Spleen (tissue), 11 donors: ENCODE results near the gene GBE1. TPM values are rescaled to one million over a fixed set of nuclear protein-coding genes. Genes with fewer than 3 reads are reported as not detected.

Source experiments
- DNase-seq: peaks from one replicate; pipeline ENCODE4 v3.0.0-alpha.2; 2020
- H3K27ac ChIP-seq, 8 donors: fragments of 200-600 bp; sonication (generic) in 7 of 8; 1 replicate in 4 of 8; 2 replicates in 4 of 8; pipeline versions ENCODE4 v1.5.0 to v1.8.0; 2016 to 2021; ENCODE audit warnings: inconsistent platforms in 4 of 8, mild to moderate bottlenecking in 4 of 8, moderate library complexity in 1 of 8
- H3K27me3 ChIP-seq, 7 donors: fragments of 200-600 bp; sonication (generic) in 6 of 7; replicated peaks in 1 of 7; 1 replicate in 4 of 7; 2 replicates in 3 of 7; pipeline versions ENCODE4 v1.5.0 to v1.8.0; 2016 to 2021; ENCODE audit warnings: inconsistent platforms in 3 of 7, mild to moderate bottlenecking in 1 of 7
- H3K36me3 ChIP-seq, 6 donors: fragments of 200-600 bp; sonication (generic) in 5 of 6; 1 replicate in 4 of 6; 2 replicates in 2 of 6; pipeline versions ENCODE4 v1.5.0 to v1.8.0; 2016 to 2021; ENCODE audit warnings: inconsistent platforms in 2 of 6
- H3K4me1 ChIP-seq, 6 donors: fragments of 200-600 bp; sonication (generic) in 5 of 6; 1 replicate in 3 of 6; 2 replicates in 3 of 6; pipeline versions ENCODE4 v1.5.0 to v1.8.0; 2016 to 2021; ENCODE audit warnings: inconsistent platforms in 3 of 6
- H3K4me3 ChIP-seq, 8 donors: fragments of 200-600 bp; sonication (generic) in 7 of 8; 1 replicate in 4 of 8; 2 replicates in 4 of 8; pipeline versions ENCODE4 v1.5.0 to v1.8.0; 2016 to 2021; ENCODE audit warnings: inconsistent platforms in 4 of 8, mild to moderate bottlenecking in 4 of 8, moderate library complexity in 2 of 8
- H3K9me3 ChIP-seq, 8 donors: fragments of 200-600 bp; sonication (generic) in 7 of 8; 1 replicate in 4 of 8; 2 replicates in 4 of 8; pipeline versions ENCODE4 v1.5.0 to v1.8.0; 2016 to 2021; ENCODE audit warnings: inconsistent platforms in 4 of 8
- POLR2A ChIP-seq, 3 donors: fragments of 450-650 bp; IDR thresholded peaks; one replicate each; pipeline ENCODE4 v1.5.1; 2017; ENCODE audit warnings: antibody characterized with exemption in 3 of 3, mild to moderate bottlenecking in 1 of 3
- POLR2AphosphoS5 ChIP-seq, 3 donors: sonication (generic); formaldehyde crosslinking; IDR thresholded peaks; one replicate each; pipeline ENCODE4 v1.5.1; 2017; ENCODE audit warnings: antibody characterized with exemption in 3 of 3
- WGBS, 5 donors: extraction: QIAGEN DNeasy Blood & Tissue Kit in 3 of 5; methylation state at CpG; one replicate each; pipeline versions ENCODE4 v1.1.5 to v1.1.7; 2013 to 2018; 5-methylcytosine and 5-hydroxymethylcytosine counted together
- intact Hi-C: fragments of 100-400 bp; cut with DNase I; formaldehyde crosslinking; loops from one replicate; pipeline ENCODE4 v1.15.0; 2023; ENCODE audit warnings: low total_unique reads
- polyA plus RNA-seq, 3 donors: library from polyadenylated mRNA; stranded (reverse); fragments of 200-250 nt; gene quantifications; one replicate each; pipeline ENCODE4 v1.2.1, GENCODE V29; 2013
- total RNA-seq, 7 donors: library from RNA; depleted of rRNA in 3 of 7; stranded (reverse); fragments of >200 nt in 3 of 7; fragmentation: NEBNext Ultra II Directional in 4 of 7; extraction: Animal tissue kit (Norgen Biotek cat#: 25700) in 4 of 7; gene quantifications; one replicate each; pipeline versions ENCODE4 v1.1.0 to v1.2.1, GENCODE V29; 2016 to 2021
- TF ChIP-seq, protein P1 (sequence below), 11 experiments: fragments of 200-600 bp in 7 of 11; fragments of 450-650 bp in 4 of 11; sonication (generic) in 4 of 11; IDR thresholded peaks in 8 of 11; conservative IDR thresholded peaks in 3 of 11; 1 replicate in 7 of 11; 2 replicates in 4 of 11; pipeline versions ENCODE4 v1.4.0 to v1.8.0; 2016 to 2021; ENCODE audit warnings: antibody characterized with exemption in 11 of 11, inconsistent platforms in 4 of 11, mild to moderate bottlenecking in 1 of 11
- donor health status: healthy with polysubstance abuse.
- donor health status: DM: no; HTN: no; CAD: no; lungs with moderate emphysema.
- donor health status: DM: no; HTN: no; CAD: no.
- donor health status: Bipolar disorder and iron deficiency.
- donor health status: healthy.
- donor health status: DM: no; HTN: no; CAD: no.
- donor health status: DM: yes; HTN: yes; CAD: no.

GBE1 gene
- total and polyA plus RNA-seq, 10 donors = 5.0 to 34.3 (median 21.5) TPM

DNA sequence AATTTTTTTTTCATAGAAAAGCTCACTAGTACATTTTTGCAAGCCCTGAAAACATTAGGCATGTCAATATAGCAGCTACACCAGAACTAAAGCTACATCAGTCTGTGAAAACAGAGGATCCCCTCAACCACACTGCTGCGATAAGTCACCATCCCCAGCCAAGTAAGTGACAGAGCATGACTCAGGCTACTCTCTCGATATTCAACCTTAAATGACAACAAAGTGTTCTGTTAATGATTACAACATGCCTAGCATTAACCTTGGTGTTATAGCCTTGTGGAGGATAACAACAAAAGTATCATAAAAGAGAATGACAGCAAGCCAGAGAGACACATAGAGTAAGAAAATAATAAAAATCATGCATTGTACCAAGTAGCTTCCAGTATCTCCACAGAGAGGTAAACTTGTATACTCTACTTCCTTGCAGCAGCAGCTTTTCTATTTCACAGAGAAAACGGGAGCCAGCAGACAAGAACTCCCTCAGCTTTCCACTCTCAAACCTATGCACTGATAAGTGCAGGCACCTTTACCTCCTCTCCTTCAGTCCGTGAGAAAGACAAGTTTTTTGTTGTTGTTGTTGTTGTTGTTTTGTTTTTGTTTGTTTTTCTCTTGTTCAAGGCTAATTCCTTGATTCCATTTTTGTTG lies 76.6 kb downstream of the GBE1 start:
- WGBS, 5 donors = 64 to 95% (median 79%) methylated on average over 4 of the region's 4 CpGs
- H3K27ac ChIP-seq = no peak overlapping the region
- H3K36me3 ChIP-seq = peaks cover 0 to 14% (median 1%) of the 10 kb centered on the region in 6 donors
- no peak overlapping the region for H3K4me3 ChIP-seq
- intact Hi-C loops = no loop called here
- no peak for DNase-seq
- no peaks in the 10 kb centered on the region for H3K9me3 ChIP-seq
- no peaks in the 10 kb centered on the region for H3K27me3 ChIP-seq
- TF ChIP-seq, protein P1, sequence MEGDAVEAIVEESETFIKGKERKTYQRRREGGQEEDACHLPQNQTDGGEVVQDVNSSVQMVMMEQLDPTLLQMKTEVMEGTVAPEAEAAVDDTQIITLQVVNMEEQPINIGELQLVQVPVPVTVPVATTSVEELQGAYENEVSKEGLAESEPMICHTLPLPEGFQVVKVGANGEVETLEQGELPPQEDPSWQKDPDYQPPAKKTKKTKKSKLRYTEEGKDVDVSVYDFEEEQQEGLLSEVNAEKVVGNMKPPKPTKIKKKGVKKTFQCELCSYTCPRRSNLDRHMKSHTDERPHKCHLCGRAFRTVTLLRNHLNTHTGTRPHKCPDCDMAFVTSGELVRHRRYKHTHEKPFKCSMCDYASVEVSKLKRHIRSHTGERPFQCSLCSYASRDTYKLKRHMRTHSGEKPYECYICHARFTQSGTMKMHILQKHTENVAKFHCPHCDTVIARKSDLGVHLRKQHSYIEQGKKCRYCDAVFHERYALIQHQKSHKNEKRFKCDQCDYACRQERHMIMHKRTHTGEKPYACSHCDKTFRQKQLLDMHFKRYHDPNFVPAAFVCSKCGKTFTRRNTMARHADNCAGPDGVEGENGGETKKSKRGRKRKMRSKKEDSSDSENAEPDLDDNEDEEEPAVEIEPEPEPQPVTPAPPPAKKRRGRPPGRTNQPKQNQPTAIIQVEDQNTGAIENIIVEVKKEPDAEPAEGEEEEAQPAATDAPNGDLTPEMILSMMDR (IDR thresholded peaks at IDR 0.05 in 8 of 11, conservative IDR thresholded peaks at IDR 0.05 in 3 of 11) = no peak
- no peak for TF ChIP-seq POLR2A (IDR thresholded peaks at IDR 0.05)
- no peak for TF ChIP-seq POLR2AphosphoS5 (IDR thresholded peaks at IDR 0.05)
- H3K4me1 ChIP-seq = no peaks in the 10 kb centered on the region

DNA sequence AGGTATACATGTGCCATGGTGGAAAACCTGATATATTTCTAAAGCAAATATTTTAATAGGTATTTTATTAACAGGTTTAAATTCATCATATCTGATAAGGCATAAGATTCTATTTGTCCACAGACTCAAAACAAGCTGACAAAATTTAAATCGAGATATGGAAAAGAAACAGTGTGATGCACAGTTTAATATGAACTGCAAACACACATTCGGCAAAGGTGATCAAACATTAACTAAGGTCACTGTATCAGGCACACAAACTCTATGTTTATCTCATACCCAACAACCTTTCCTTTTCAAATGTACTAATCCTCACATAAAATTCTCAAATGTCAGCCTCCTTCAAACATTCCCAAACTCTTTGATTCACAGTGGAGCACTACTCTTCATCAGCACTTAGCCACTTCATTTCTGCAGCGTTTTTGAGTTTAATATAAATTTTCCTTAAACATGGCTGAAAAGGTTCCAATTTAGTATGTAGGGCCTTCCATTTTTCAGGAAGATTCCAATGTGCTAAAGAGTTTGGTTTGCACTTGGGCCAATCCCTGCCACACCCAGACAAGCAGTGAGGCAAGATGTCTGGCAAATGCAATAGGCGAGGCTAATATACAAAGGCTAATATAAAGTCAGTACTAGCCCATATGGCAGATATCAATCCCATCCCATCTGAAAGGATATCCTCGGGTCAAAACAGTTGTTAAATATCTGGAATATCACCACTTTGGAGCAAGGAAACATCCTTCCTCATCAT lies 84.6 kb downstream of the GBE1 start:
- H3K36me3 ChIP-seq = peaks cover 0 to 6% (median 0%) of the 10 kb centered on the region in 6 donors
- no peaks in the 10 kb centered on the region for H3K4me1 ChIP-seq
- H3K9me3 ChIP-seq = no peaks in the 10 kb centered on the region
- WGBS, 5 donors = 86 to 93% (median 92%) methylated on average over 5 of the region's 5 CpGs
- DNase-seq = no peak
- intact Hi-C loops = no loop called here
- H3K27me3 ChIP-seq = no peaks in the 10 kb centered on the region
- no peak overlapping the region for H3K27ac ChIP-seq
- no peak overlapping the region for H3K4me3 ChIP-seq
- TF ChIP-seq POLR2AphosphoS5 (IDR thresholded peaks at IDR 0.05) = no peak
- TF ChIP-seq, protein P1 (IDR thresholded peaks at IDR 0.05 in 8 of 11, conservative IDR thresholded peaks at IDR 0.05 in 3 of 11) = no peak
- no peak for TF ChIP-seq POLR2A (IDR thresholded peaks at IDR 0.05)

DNA sequence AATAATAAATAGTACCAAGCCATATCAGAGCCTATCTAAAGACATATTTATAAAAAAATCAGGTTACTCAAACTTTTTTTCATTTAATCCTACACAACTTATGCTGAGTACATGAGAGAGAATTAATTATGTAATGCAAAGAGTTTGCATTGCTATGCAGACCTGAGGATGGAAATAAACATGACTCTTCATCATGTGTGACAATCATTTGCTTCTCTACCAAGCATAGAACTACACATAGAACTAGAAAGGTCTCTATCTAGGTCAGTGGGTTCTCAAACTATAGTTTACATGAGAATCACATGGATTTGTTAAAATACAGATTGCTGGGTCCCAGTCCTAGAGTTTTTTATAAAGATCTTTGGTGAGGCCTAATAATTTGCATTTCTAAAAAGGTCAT lies 86.8 kb downstream of the GBE1 start:
- no peaks in the 10 kb centered on the region for H3K9me3 ChIP-seq
- TF ChIP-seq POLR2A (IDR thresholded peaks at IDR 0.05) (no peak), POLR2AphosphoS5 (IDR thresholded peaks at IDR 0.05) (no peak)
- TF ChIP-seq, protein P1 (IDR thresholded peaks at IDR 0.05 in 8 of 11, conservative IDR thresholded peaks at IDR 0.05 in 3 of 11) = no peak
- H3K4me3 ChIP-seq = no peak overlapping the region
- peaks cover 0 to 11% (median 0%) of the 10 kb centered on the region in 6 donors for H3K36me3 ChIP-seq
- no peaks in the 10 kb centered on the region for H3K27me3 ChIP-seq
- H3K4me1 ChIP-seq = no peaks in the 10 kb centered on the region
- H3K27ac ChIP-seq = no peak overlapping the region
- intact Hi-C loops = no loop called here
- DNase-seq = no peak

DNA sequence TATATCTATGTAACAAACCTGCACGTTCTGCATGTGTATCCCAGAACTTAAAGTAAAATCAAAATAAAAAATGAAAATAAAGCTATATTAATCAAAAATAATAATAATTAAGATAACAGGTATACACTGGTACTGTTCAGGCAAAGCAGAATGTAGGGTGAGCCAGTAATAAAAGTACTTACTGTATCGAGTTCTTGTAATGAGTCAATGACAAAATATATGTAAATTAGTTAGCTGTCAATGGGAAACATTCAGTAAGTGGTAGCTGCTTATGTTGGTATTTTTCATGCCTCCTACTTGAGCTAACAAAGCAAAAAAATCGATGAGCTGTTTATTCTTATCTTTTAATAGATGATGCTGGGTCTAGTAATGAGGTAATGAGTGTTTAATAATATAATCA lies 93.2 kb downstream of the GBE1 start:
- H3K27ac ChIP-seq = no peak overlapping the region
- intact Hi-C loops = no loop called here

More for the DNA sequence above, 93.2 kb downstream of the GBE1 start:
- Histone ChIP-seq H3K27me3 (no peaks in the 10 kb centered on the region), H3K36me3 (peaks cover 0 to 10% (median 0%) of the 10 kb centered on the region in 6 donors), H3K9me3 (no peaks in the 10 kb centered on the region), H3K4me3 (no peak overlapping the region), H3K4me1 (no peaks in the 10 kb centered on the region)
- 87 to 98% (median 93%) methylated on average over 3 of the region's 3 CpGs for WGBS, 5 donors
- no peak for DNase-seq
- TF ChIP-seq POLR2A (IDR thresholded peaks at IDR 0.05) = no peak
- TF ChIP-seq POLR2AphosphoS5 (IDR thresholded peaks at IDR 0.05) = no peak
- TF ChIP-seq, protein P1 (IDR thresholded peaks at IDR 0.05 in 8 of 11, conservative IDR thresholded peaks at IDR 0.05 in 3 of 11) = no peak
